HG03521 (cell line): Measurements from ENCODE around the gene PCSK1.
"Not testable (repeated sequence)": the region's sequence is repeated elsewhere in the genome, so short reads cannot be mapped to it uniquely, and the experiment has no call there.

Experiments
- ATAC-seq: cut with Tn5 transposase; IDR thresholded peaks from one replicate; pipeline ENCODE4 v1.9.1; 2021; ENCODE audit warnings: mild to moderate bottlenecking, moderate library complexity; ENCODE audit not compliant: unreplicated experiment

PCSK1 gene

DNA sequence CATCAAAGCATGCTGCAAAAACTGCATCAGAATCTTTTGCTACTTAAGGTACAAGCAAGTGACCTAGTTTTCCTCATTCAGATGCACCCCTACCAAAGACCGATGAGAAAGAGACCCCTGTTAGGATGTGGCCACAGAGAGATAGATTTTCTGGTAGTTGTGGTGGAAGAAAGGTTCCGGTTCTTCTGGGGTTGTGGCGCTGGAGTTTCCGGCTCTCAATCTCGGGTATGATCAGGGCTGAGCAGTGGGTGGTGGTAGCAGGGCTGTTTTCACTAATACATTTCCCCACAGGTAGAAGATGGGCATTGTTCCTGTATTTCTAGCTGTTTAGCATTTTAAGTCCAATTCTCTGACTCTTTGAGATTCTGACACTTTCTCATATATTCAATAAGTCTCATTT is 58.4 kb downstream of the PCSK1 start:
- ATAC-seq: no peak

DNA sequence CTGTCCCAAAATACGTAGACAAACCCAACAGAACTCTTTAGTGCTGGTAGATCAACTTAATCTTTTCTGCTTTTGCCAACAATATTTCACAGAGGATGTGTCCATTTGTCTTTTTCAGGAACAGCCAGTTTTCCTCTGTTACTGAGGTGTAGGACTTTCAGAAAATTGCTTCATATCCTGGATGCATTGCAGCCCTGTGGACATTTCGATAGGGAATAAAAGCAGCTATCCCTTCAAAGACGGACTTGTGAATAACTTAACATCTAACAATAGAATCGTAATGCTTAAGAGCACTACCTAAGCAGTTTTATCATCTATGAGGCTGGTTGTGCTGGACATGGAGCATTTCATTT is 59.7 kb downstream of the PCSK1 start:
- no peak for ATAC-seq

DNA sequence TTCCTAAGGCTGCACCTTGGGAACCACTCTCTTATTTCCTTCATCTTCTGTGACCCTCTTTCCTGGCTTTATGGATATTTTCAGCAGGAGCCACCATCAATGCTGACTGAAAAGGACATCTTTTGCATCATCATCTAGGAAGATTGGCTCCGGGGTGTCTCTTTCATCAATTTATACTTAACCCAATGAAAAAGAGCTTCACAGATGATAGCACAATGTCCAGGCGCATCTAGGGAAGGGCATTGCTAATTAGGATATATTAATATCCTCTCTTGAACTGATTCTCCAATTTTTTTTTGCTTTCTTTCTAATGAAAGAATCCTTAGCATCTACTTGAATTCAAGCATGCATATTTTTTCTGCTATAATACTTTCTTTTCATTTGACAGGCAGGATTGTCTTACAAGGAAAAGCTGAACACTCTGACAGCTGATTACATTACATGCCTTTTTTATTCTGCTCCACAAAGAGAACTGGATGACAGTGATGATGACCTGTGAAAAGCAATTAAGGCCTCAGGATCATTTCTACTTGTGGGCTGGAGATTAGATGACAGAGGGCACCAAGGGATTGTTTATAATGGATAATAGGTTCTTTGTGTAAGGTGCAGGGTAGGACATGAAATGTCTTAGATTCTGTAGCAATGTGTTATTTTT is 60.2 kb downstream of the PCSK1 start:
- no peak for ATAC-seq

DNA sequence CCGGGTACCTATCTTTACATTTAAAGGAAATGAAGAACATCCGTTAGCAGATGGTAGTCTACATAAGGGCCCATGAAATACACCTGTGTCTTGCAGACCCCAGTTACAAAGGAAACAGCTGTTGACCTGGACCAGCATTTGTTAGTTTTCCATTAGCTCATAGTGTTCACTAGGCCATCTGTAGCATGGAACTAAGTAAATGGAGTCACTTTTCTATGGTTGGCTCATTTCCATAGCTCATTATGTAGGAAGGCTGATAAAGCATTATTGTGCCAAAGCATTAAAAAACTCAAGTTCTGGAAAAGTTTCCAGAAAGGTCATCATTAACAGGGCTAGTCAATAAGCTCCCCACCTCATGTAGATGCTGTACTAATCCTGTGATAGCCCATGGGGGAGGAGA is 62.1 kb downstream of the PCSK1 start:
- ATAC-seq: no peak

DNA sequence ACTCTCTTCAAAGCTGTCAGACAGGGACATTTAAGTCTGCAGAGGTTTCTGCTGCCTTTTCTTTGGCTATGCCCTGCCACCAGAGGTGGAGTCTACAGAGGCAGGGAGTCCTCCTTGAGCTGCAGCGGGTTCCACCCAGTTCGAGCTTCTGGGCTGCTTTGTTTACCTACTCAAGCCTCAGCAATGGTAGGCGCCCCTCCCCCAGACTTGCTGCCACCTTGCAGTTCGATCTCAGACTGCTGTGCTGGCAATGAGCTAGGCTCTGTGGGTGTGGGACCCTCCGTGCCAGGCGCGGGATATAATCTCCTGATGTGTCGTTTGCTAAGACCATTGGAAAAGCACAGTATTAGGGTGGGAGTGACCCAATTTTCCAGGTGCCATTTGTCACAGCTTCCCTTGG is 65.7 kb downstream of the PCSK1 start:
- ATAC-seq: not testable (repeated sequence)

DNA sequence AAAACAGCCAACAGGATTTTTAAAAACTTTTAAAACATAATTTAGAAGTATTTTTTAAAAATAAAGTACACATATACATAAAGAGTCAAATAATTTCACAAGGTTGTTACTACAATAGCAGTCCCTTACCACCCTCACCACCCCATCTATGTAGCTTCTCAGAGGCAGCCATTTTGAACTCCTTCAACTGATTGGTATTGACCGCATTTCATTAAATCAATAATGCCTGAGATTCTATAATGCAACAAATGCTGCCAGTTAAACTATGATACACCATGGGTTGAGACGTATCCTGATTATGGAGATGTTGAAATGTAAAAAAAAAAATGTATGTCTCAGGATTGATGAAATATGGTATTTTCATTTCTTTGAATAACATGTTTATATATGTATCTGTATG is 78.8 kb downstream of the PCSK1 start:
- no peak for ATAC-seq

DNA sequence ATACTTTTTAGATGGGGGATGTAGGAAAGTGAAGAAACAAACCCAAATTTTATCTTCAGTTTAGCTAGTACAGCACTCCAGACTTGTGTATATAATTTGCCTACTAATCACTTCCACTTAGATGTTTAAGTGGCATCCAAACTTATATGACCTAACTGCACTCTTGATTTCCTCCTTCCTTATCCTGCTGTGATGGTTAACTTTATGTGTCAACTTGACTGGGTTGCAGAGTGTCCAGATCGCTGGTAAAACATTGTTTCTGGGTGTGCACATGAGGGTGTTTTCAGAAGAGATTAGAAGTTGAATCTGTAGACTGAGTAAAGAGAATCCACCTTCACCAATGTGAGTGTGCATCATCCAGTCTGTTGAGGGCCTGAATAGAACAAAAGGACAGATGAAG is 79.8 kb downstream of the PCSK1 start:
- no peak for ATAC-seq

DNA sequence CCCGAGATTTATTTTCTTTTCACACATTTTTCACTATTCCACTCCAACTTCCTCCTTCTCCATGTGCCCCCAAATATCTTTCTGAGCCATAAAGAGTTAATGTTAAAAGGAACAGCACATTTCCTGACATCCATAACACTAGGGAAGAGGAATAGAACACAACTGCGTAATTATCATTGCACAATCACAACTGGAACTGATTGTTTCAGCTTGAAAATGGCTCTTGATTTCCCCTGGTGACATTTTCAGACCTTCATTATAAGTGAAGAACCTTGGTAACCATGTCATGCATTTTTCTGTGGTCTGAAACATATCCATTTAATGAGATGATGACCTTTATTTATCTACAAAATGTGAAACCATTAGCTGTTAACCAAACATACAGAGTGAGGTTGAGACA is 82.4 kb downstream of the PCSK1 start:
- no peak for ATAC-seq

DNA sequence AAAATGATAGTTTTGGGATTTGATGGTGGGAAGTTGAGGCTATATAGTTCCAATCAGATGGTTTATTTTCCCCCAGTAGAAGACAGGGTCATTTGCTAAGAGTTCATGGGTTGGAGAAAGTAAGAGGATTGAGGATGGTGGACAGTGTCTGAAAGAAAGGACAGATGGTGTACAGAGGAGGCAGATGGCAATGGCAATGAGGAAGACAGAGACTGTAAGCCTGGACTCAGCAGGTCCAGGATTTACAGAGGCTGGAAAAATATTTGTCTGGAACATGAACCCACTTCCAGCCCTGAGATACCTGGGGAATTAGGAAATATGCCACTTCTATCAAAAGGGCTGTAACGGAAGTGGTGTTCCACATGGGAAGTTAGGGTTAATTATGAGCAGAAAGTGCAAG is 84.5 kb downstream of the PCSK1 start:
- ATAC-seq: no peak

DNA sequence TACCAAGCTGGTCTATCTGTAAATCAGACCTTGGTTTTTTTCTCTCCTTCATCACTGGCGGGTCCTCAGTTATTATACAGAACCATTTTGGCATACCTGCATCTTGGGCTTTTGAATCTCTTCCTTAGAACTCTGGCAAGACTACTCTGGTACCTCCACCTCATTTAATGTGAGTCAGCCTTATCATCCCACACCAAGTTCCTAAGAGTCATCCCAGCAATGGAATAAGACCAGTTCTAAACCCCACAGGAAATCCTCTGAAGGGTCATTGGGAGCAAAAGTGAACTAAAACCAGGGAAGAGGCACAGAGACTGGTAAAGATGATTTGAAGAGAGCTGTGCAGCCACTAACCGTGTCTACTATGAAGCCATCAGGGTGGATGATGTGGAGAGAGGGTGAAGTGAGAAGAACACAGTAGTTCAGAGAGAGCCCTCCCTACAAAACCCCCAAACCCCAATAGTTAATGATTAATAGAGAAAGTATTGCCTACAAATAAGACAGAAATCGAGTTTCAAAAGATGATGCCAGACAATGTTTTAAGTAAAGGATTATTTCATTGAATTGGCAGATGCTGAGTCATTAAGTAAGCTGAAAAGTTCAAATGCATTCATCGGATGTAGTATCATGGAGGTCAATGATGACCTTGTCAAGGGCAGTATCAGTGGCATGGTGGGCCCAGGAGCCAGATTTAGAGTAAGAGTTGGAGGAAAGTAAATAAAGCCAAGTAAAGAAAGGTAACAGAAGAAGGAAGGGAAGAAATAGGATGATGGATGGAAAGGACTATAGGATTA is 85.4 kb downstream of the PCSK1 start:
- ATAC-seq: no peak

DNA sequence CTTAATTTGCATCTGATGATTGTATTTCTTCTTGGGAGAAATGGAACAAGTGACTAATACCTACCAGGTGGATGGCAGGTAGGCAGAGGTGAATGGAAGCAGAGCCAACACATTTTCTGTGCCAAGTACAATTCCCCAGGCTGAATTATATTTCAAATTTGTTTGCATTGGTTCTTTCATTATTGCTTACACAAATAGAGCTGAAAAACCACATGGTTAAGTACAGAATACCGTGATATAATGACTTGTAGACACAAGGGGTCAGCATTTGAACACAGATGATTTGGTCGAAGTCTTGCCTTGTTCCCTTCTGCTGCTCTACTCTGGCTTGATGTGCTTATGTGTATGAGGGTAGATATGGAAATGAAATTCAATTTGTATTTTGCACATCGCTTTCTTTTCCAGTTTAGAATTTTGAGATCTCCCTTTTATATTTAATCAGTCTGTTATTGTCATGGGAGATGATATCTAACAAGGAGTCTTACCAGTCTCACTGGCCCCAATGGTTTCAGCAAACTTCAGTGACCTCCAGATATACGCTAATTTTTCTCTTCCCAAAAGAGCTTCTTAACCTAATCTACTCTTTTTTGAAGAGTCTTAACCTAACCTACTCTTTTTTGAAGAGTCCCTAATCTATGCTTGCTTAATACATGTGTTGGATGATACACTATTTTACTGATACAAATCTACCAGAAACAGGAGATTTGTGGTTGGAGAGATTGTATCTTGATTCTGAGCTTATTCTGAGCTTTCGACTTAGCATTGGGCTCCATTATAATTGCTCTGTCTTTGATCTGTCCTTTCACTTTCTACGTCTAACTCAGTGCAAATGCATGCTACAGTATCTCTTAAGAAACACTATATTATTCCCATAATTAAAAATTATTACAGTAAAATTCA is 88.1 kb downstream of the PCSK1 start:
- ATAC-seq: peak; percentile 93

DNA sequence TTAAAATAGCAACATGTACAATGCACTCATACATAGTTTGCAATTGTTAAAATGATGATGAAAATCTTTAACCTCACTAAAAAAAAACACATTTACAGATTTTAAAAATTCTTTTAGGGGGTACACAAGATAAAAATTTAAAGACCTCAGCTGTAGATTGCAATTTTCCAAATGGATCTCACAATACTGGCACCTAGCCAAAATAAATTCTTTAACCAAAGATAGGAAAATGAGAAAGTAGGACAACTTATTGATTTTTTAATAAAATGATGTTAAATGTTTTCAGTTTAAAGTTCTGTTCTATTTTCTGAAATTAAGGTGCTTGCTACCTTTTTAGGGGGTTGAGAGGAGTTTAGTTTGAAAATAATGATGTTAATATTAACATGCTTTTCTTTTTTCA is 90.0 kb downstream of the PCSK1 start:
- ATAC-seq: no peak

DNA sequence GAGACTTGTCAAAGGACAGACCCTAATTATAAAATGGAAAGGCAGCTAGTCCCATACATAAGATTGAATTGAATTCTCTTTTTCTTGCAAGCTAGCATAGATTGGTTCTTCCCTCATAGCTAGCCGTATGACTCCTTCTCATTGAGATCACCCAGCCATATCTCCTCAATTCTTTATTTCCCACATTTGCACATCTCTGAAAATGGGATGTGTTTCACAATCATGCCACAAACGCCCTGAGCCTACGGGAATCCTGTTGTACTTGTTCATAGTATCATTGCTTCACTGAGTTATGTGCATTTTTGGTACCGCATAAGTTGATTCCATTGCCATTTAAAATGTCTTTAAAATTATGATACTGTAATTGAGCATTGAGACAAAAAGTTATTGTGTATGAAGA is 90.5 kb downstream of the PCSK1 start:
- ATAC-seq: no peak
